GM12878 (cell line): ENCODE data around the gene MTR. TPM values are rescaled to one million over a fixed set of nuclear protein-coding genes. Genes with fewer than 3 reads are reported as not detected.

Source experiments
- ATAC-seq: fragments of 200-7000 bp; cut with Tn5 transposase; 3 replicates; pipeline ENCODE4 v1.9.1; 2020; ENCODE audit warnings: mild to moderate bottlenecking, moderate library complexity
- BruUV-seq: library from RNA; stranded (reverse); fragments of 400-500 nt; replicated peaks from 2 replicates; lab custom pipeline; 2021; lab: Mats Ljungman, UMichigan
- CTCF ChIA-PET: fragments of 300-600 bp; sonication (Branson Sonifier 250); formaldehyde crosslinking; extraction: SDS; loops from one replicate; lab custom pipeline; 2021; ENCODE audit warnings: inconsistent platforms; lab: Yijun Ruan, JAX
- POLR2A ChIA-PET: fragments of 350-600 bp; formaldehyde crosslinking; extraction: SDS; loops from one replicate; lab custom pipeline; 2021; ENCODE audit warnings: inconsistent platforms; lab: Charles Lee
- RAD21 ChIA-PET: fragments of 300-600 bp; sonication (Branson Sonifier 250); formaldehyde crosslinking; loops from one replicate; lab custom pipeline; 2023; ENCODE audit warnings: antibody characterized with exemption; ENCODE audit not compliant: unreplicated experiment; lab: Charles Lee
- SMC1A ChIA-PET: fragments of 300-600 bp; sonication (Branson Sonifier 250); formaldehyde crosslinking; loops from one replicate; lab custom pipeline; 2023; ENCODE audit not compliant: unreplicated experiment, uncharacterized antibody; lab: Charles Lee
- DNase-seq: peaks from one replicate; pipeline ENCODE4 v3.0.0-alpha.2; 2011; ENCODE audit warnings: low read depth, low spot score
- FAIRE-seq: peaks from 3 replicates; lab custom pipeline; 2011; peaks lifted over from hg19 to GRCh38; lab: Jason Lieb, UNC
- H2AFZ ChIP-seq: 2 replicates; pipeline ENCODE4 v1.6.0; 2011; ENCODE audit warnings: low read depth, low read length, control low read depth; ENCODE audit not compliant: control insufficient read depth
- H3K27ac ChIP-seq: 2 replicates; pipeline ENCODE4 v1.5.1; 2011; ENCODE audit warnings: control low read depth; ENCODE audit not compliant: control insufficient read depth, insufficient read depth
- H3K27me3 ChIP-seq, 2 experiments: replicated peaks in 1 of 2; 2 replicates each; pipeline versions ENCODE4 v1.6.0 to v1.6.1; 2011; ENCODE audit warnings: low read length in 1 of 2; ENCODE audit not compliant: control insufficient read depth in 2 of 2, insufficient read depth in 2 of 2
- H3K36me3 ChIP-seq, 2 experiments: 2 replicates each; pipeline ENCODE4 v1.5.1; 2011; ENCODE audit warnings: low read length in 1 of 2; ENCODE audit not compliant: control insufficient read depth in 2 of 2, insufficient read depth in 2 of 2
- H3K4me1 ChIP-seq: 2 replicates; pipeline ENCODE4 v1.6.1; 2011; ENCODE audit warnings: mild to moderate bottlenecking, low read length, moderate library complexity, mixed read lengths; ENCODE audit not compliant: control insufficient read depth, insufficient read depth
- H3K4me2 ChIP-seq: 2 replicates; pipeline ENCODE4 v1.6.0; 2011; ENCODE audit warnings: control low read depth; ENCODE audit not compliant: control insufficient read depth, insufficient read depth
- H3K4me3 ChIP-seq: fragments of 200-600 bp; sonication (generic); 2 replicates; pipeline ENCODE4 v1.5.1; 2016
- H3K79me2 ChIP-seq: 2 replicates; pipeline ENCODE4 v1.6.0; 2011; ENCODE audit warnings: low read length; ENCODE audit not compliant: control insufficient read depth, insufficient read depth
- H3K9ac ChIP-seq: 2 replicates; pipeline ENCODE4 v1.8.0; 2011; ENCODE audit warnings: low read length, control low read depth, mixed read lengths; ENCODE audit not compliant: control insufficient read depth, insufficient read depth
- H3K9me3 ChIP-seq: replicated peaks from 3 replicates; pipeline ENCODE4 v1.5.1; 2011; ENCODE audit warnings: mild to moderate bottlenecking, low read length; ENCODE audit not compliant: control insufficient read depth, insufficient read depth
- H4K20me1 ChIP-seq: 2 replicates; pipeline ENCODE4 v1.6.0; 2011; ENCODE audit not compliant: control insufficient read depth, insufficient read depth
- CREB1 ChIP-seq: IDR thresholded peaks from 2 replicates; pipeline ENCODE4 v1.6.1; 2012; ENCODE audit warnings: low read depth, mild to moderate bottlenecking, inconsistent platforms
- DPF2 ChIP-seq: fragments of 450-650 bp; IDR thresholded peaks from 2 replicates; pipeline ENCODE4 v1.6.1; 2017; ENCODE audit warnings: mild to moderate bottlenecking
- E2F4 ChIP-seq: IDR thresholded peaks from 2 replicates; pipeline ENCODE4 v1.6.1; 2012; ENCODE audit warnings: low read depth, low read length, improper control_type of control experiment
- ESRRA ChIP-seq: IDR thresholded peaks from 2 replicates; pipeline ENCODE4 v1.6.1; 2012; ENCODE audit warnings: mild to moderate bottlenecking, low read length, improper control_type of control experiment
- IKZF1 ChIP-seq: fragments of 450-650 bp; conservative IDR thresholded peaks from 2 replicates; pipeline ENCODE4 v1.6.1; 2017; ENCODE audit warnings: antibody characterized with exemption, mild to moderate bottlenecking
- KAT2A ChIP-seq: conservative IDR thresholded peaks from 2 replicates; pipeline ENCODE4 v1.6.1; 2011; ENCODE audit warnings: low read depth, low read length; ENCODE audit not compliant: control insufficient read depth
- MEF2A ChIP-seq: IDR thresholded peaks from 2 replicates; pipeline ENCODE4 v1.6.1; 2011; ENCODE audit warnings: low read depth, mild to moderate bottlenecking, low read length, moderate library complexity; ENCODE audit not compliant: insufficient read depth
- PAX8 ChIP-seq: fragments of 450-650 bp; IDR thresholded peaks from 2 replicates; pipeline ENCODE4 v1.6.1; 2017; ENCODE audit warnings: mild to moderate bottlenecking, moderate library complexity
- POLR2AphosphoS2 ChIP-seq: IDR thresholded peaks from 2 replicates; pipeline ENCODE4 v1.6.1; 2011; ENCODE audit warnings: low read depth, mild to moderate bottlenecking, low read length, improper control_type of control experiment, moderate library complexity
- SPI1 ChIP-seq: IDR thresholded peaks from 2 replicates; pipeline ENCODE4 v1.6.1; 2011; ENCODE audit warnings: low read depth, mild to moderate bottlenecking, low read length, moderate library complexity, borderline replicate concordance; ENCODE audit not compliant: insufficient read depth
- SREBF2 ChIP-seq: IDR thresholded peaks from 2 replicates; pipeline ENCODE4 v1.6.1; 2012; ENCODE audit warnings: mild to moderate bottlenecking, low read length
- STAT3 ChIP-seq: IDR thresholded peaks from 2 replicates; pipeline ENCODE4 v1.6.1; 2011; ENCODE audit warnings: low read depth, low read length, improper control_type of control experiment
- TBL1XR1 ChIP-seq: IDR thresholded peaks from 2 replicates; pipeline ENCODE4 v1.6.1; 2012; ENCODE audit warnings: low read depth, low read length, improper control_type of control experiment
- YBX1 ChIP-seq: fragments of 450-650 bp; IDR thresholded peaks from 2 replicates; pipeline ENCODE4 v1.6.1; 2016; ENCODE audit warnings: antibody characterized with exemption
- ZNF622 ChIP-seq: fragments of 450-650 bp; IDR thresholded peaks from 2 replicates; pipeline ENCODE4 v1.6.1; 2017; ENCODE audit warnings: mild to moderate bottlenecking, inconsistent platforms
- WGBS: methylation state at CpG from one replicate; pipeline ENCODE4 v1.1.6; 2016; ENCODE audit warnings: low lambda C conversion rate; ENCODE audit not compliant: insufficient replicate concordance, insufficient coverage; ENCODE audit errors: missing lambda C conversion rate; 5-methylcytosine and 5-hydroxymethylcytosine counted together
- in situ Hi-C: fragments of 300-500 bp; cut with MboI; formaldehyde crosslinking; loops from 9 replicates; pipeline ENCODE4 v1.14.3; 2018; ENCODE audit warnings: mixed read lengths
- intact Hi-C: fragments of 100-400 bp; cut with micrococcal nuclease; formaldehyde crosslinking; loops from one replicate; pipeline ENCODE4 v1.14.2; 2022; ENCODE audit not compliant: unreplicated experiment
- polyA plus RNA-seq, 11 experiments: library from polyadenylated mRNA; depleted of rRNA in 4 of 11; unstranded in 6 of 11; stranded (reverse) in 5 of 11; fragments of >200 nt; fragmentation: Nextera tagmentation in 4 of 11; fragmentation: Illumina TruSeq in 1 of 11; extraction: Ambion mirVana in 4 of 11; extraction: Trizol in 1 of 11; gene quantifications; 1 replicate in 1 of 11; 2 replicates in 10 of 11; pipeline versions ENCODE4 v1.2.1 to v1.2.3, GENCODE V29; 2011 to 2016; ENCODE audit warnings: inconsistent platforms in 2 of 11, missing spikeins in 2 of 11, low read depth in 1 of 11
- total RNA-seq, 4 experiments: library from RNA; depleted of rRNA in 3 of 4; stranded (reverse); fragments of >200 nt in 3 of 4; fragmentation: Illumina TruSeq in 1 of 4; extraction: Trizol in 1 of 4; gene quantifications; 2 replicates each; pipeline versions ENCODE4 v1.2.1 to v1.2.3, GENCODE V29; 2013 to 2021
- TF ChIP-seq, protein P1 (sequence below): fragments of 450-650 bp; formaldehyde crosslinking; IDR thresholded peaks from 2 replicates; pipeline ENCODE4 v1.5.0; 2022; ENCODE audit warnings: mild to moderate bottlenecking, missing genetic modification characterization

Gene MTR
- total and polyA plus RNA-seq, 10 of the 15 experiments (the other 5 are each of a cell fraction or from before 2014, with no cell fraction given) = 2.4 to 38.7 (median 16.5) TPM

- TF ChIP-seq, protein P1, sequence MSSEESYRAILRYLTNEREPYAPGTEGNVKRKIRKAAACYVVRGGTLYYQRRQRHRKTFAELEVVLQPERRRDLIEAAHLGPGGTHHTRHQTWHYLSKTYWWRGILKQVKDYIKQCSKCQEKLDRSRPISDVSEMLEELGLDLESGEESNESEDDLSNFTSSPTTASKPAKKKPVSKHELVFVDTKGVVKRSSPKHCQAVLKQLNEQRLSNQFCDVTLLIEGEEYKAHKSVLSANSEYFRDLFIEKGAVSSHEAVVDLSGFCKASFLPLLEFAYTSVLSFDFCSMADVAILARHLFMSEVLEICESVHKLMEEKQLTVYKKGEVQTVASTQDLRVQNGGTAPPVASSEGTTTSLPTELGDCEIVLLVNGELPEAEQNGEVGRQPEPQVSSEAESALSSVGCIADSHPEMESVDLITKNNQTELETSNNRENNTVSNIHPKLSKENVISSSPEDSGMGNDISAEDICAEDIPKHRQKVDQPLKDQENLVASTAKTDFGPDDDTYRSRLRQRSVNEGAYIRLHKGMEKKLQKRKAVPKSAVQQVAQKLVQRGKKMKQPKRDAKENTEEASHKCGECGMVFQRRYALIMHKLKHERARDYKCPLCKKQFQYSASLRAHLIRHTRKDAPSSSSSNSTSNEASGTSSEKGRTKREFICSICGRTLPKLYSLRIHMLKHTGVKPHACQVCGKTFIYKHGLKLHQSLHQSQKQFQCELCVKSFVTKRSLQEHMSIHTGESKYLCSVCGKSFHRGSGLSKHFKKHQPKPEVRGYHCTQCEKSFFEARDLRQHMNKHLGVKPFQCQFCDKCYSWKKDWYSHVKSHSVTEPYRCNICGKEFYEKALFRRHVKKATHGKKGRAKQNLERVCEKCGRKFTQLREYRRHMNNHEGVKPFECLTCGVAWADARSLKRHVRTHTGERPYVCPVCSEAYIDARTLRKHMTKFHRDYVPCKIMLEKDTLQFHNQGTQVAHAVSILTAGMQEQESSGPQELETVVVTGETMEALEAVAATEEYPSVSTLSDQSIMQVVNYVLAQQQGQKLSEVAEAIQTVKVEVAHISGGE (CRISPR knock-in tag) = no peak
- TF ChIP-seq DPF2 (no peak), MEF2A (no peak), SREBF2 (no peak), TBL1XR1 (no peak), E2F4 (no peak)
Measured at GRCh38 chr1:236834876-236835275, 39.8 kb downstream of the MTR start (continued).

DNA sequence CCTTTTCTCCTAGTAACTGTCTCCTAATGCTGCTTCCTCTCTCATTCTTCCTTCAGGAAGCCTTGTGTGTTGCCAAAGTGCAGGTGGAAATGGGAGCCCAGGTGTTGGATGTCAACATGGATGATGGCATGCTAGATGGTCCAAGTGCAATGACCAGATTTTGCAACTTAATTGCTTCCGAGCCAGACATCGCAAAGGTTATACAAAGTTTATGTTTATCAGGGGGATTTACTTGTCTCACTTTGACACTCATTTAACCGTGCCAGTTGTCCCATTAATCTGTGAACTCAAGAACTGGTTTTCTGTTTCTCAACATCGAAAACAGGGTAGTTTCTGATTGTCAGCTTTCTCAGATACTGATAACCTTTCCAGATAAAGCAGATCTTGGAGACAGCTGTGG is 40.4 kb downstream of the MTR start:
- Histone ChIP-seq H3K27me3 (no peaks in the 10 kb centered on the region), H3K4me3 (no peak overlapping the region), H3K27ac (no peak overlapping the region), H3K4me1 (no peaks in the 10 kb centered on the region), H3K9ac (no peak overlapping the region), H4K20me1 (no peaks in the 10 kb centered on the region), H3K79me2 (no peaks in the 10 kb centered on the region), H3K36me3 (peaks cover 11 to 42% of the 10 kb centered on the region in 2 experiments), H3K9me3 (no peaks in the 10 kb centered on the region), H3K4me2 (no peak overlapping the region), H2AFZ (no peak overlapping the region)
- in situ Hi-C loops (no loop called here), intact Hi-C loops (no loop called here)
- ChIA-PET POLR2A (no interaction called here), SMC1A (interaction anchor here (0.9 kb wide), 1 partner anchor 10 kb away, joined by 4 read pairs; no protein-coding TSS in a partner anchor), CTCF (interaction anchor here (1.3 kb wide), 1 partner anchor 10 kb away, joined by 3 read pairs; no protein-coding TSS in a partner anchor), RAD21 (no interaction called here)
- DNase-seq (no peak), ATAC-seq (no peak), FAIRE-seq (no peak)
- 97% methylated on average over 4 of the region's 4 CpGs for WGBS
- no TSS peak for BruUV-seq
- TF ChIP-seq YBX1 = no peak
- no peak for TF ChIP-seq CREB1
- no peak for TF ChIP-seq STAT3
- TF ChIP-seq SPI1 = no peak
- no peak for TF ChIP-seq ESRRA
- TF ChIP-seq, protein P1 (CRISPR knock-in tag) = no peak
- TF ChIP-seq PAX8 = no peak
- no peak for TF ChIP-seq POLR2AphosphoS2
- TF ChIP-seq ZNF622 = no peak
- no peak for TF ChIP-seq KAT2A
- TF ChIP-seq IKZF1 = no peak
